Smooth muscle cell (in vitro differentiated cells): ENCODE data around the gene TMEM60. TPM values are rescaled to one million over a fixed set of nuclear protein-coding genes. Genes with fewer than 3 reads are reported as not detected.
A peak's percentile ranks its signal among the peaks of the same experiment; 100 is the strongest.

Experiments used
- DNase-seq: peaks from one replicate; lab custom pipeline; 2025; ENCODE audit not compliant: unreplicated experiment; lab: John Stamatoyannopoulos, UW
- H2AFZ ChIP-seq: fragments of 200-600 bp; sonication (generic); 2 replicates; pipeline ENCODE4 v1.6.0; 2016; ENCODE audit warnings: antibody characterized with exemption, low read depth, mild to moderate bottlenecking
- H3F3A ChIP-seq: fragments of 200-600 bp; sonication (generic); 2 replicates; pipeline ENCODE4 v1.6.0; 2017; ENCODE audit warnings: antibody characterized with exemption, low read depth
- H3K27ac ChIP-seq: fragments of 200-600 bp; sonication (generic); 2 replicates; pipeline ENCODE4 v1.5.1; 2016; ENCODE audit warnings: low read depth, mild to moderate bottlenecking
- H3K27me3 ChIP-seq: fragments of 200-600 bp; sonication (generic); 2 replicates; pipeline ENCODE4 v1.6.1; 2016; ENCODE audit warnings: low read depth, mild to moderate bottlenecking
- H3K36me3 ChIP-seq: fragments of 200-600 bp; sonication (generic); 2 replicates; pipeline ENCODE4 v1.5.1; 2016; ENCODE audit warnings: low read depth
- H3K4me1 ChIP-seq: fragments of 200-600 bp; sonication (generic); 2 replicates; pipeline ENCODE4 v1.5.1; 2016; ENCODE audit warnings: low read depth
- H3K4me2 ChIP-seq: fragments of 200-600 bp; sonication (generic); 2 replicates; pipeline ENCODE4 v1.6.0; 2016; ENCODE audit warnings: mild to moderate bottlenecking
- H3K4me3 ChIP-seq: fragments of 200-600 bp; sonication (generic); 2 replicates; pipeline ENCODE4 v1.5.1; 2016; ENCODE audit warnings: mild to moderate bottlenecking
- H3K79me2 ChIP-seq: fragments of 200-600 bp; sonication (generic); 2 replicates; pipeline ENCODE4 v1.6.0; 2016; ENCODE audit warnings: low read depth, mild to moderate bottlenecking
- H3K9ac ChIP-seq: fragments of 200-600 bp; sonication (generic); 2 replicates; pipeline ENCODE4 v1.6.0; 2016; ENCODE audit warnings: low read depth
- H3K9me3 ChIP-seq: fragments of 200-600 bp; sonication (generic); replicated peaks from 2 replicates; pipeline ENCODE4 v1.5.1; 2016; ENCODE audit warnings: low read depth
- H4K20me1 ChIP-seq: fragments of 200-600 bp; sonication (generic); 2 replicates; pipeline ENCODE4 v1.6.0; 2016; ENCODE audit warnings: low read depth
- WGBS: methylation state at CpG from one replicate; pipeline ENCODE4 v1.1.7; 2016; ENCODE audit warnings: low lambda C conversion rate; 5-methylcytosine and 5-hydroxymethylcytosine counted together
- polyA plus RNA-seq: library from polyadenylated mRNA; unstranded; fragments of >200 nt; fragmentation: Nextera tagmentation; extraction: Ambion mirVana; gene quantifications from 2 replicates; pipeline ENCODE4 v1.2.1, GENCODE V29; 2016
- total RNA-seq: library from RNA; depleted of rRNA; stranded (reverse); fragments of >200 nt; gene quantifications from 2 replicates; pipeline ENCODE4 v1.2.3, GENCODE V29; 2014
- TF ChIP-seq, protein P1 (sequence below): fragments of 200-600 bp; sonication (generic); IDR thresholded peaks from 2 replicates; pipeline ENCODE4 v1.5.1; 2017; ENCODE audit warnings: borderline replicate concordance, mild to moderate bottlenecking, antibody characterized with exemption; ENCODE audit not compliant: insufficient read depth, poor library complexity, severe bottlenecking

TMEM60 gene
- total and polyA plus RNA-seq, 2 experiments from 2014 or later, result 12.1 to 28.0 TPM

DNA sequence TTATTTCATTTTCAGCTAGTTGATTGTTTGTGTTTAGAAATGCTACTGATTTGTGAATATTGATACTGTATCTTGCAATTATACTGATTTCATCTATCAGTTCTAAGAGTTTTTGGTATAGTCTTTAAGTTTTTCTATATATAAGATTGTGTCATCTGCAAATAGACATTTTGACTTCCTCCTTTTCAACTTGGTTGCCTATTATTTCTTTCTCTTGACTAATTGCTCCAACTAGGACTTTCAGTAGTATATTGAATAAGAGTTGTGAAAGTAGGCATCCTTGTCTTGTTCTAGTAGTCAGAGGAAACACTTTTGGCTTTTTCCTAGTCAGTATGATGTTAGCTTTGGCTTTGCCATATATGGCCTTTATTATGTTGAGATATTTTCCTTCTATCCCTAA lies 20.8 kb upstream of the TMEM60 start:
- Histone ChIP-seq H3K4me1 (peaks cover under 1% of the 10 kb centered on the region), H3K4me3 (no peak overlapping the region), H3K4me2 (no peak overlapping the region), H3K9me3 (peaks cover 9% of the 10 kb centered on the region), H3F3A (no peaks in the 10 kb centered on the region), H3K79me2 (peaks cover 97% of the 10 kb centered on the region), H3K9ac (no peak overlapping the region), H4K20me1 (peaks cover 13% of the 10 kb centered on the region), H3K27ac (no peak overlapping the region), H2AFZ (no peak overlapping the region), H3K27me3 (no peaks in the 10 kb centered on the region), H3K36me3 (peaks cover 41% of the 10 kb centered on the region)
- no peak for DNase-seq
- TF ChIP-seq, protein P1, sequence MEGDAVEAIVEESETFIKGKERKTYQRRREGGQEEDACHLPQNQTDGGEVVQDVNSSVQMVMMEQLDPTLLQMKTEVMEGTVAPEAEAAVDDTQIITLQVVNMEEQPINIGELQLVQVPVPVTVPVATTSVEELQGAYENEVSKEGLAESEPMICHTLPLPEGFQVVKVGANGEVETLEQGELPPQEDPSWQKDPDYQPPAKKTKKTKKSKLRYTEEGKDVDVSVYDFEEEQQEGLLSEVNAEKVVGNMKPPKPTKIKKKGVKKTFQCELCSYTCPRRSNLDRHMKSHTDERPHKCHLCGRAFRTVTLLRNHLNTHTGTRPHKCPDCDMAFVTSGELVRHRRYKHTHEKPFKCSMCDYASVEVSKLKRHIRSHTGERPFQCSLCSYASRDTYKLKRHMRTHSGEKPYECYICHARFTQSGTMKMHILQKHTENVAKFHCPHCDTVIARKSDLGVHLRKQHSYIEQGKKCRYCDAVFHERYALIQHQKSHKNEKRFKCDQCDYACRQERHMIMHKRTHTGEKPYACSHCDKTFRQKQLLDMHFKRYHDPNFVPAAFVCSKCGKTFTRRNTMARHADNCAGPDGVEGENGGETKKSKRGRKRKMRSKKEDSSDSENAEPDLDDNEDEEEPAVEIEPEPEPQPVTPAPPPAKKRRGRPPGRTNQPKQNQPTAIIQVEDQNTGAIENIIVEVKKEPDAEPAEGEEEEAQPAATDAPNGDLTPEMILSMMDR, result no peak

DNA sequence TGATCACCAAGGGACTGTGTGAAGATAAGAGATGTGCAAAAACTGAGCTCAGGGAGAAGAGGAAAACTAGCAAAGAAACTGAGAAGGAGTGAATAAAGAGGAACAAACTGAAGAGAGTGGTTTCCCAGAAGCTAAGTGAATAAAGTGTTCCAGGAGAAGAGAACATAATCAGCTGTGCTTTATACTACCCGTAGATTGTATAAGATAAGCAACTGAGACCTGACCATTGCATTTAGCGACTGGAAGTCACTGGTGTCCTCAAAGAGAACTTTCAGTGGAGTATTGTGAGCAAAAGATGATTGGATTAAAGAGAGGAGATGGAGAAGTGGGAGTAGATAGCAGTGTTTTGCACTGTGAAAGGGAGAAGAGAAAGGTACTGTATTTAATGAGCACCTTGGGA lies 14.9 kb upstream of the TMEM60 start:
- TF ChIP-seq, protein P1, result no peak
- H4K20me1 ChIP-seq, result peaks cover 12% of the 10 kb centered on the region
- 78% methylated on average over 2 of the region's 2 CpGs for whole genome bisulfite sequencing
- peaks cover 93% of the 10 kb centered on the region for H3K79me2 ChIP-seq
- peak overlapping the region; percentile 91 for H3K27ac ChIP-seq
- H3K4me3 ChIP-seq, result no peak overlapping the region
- H3K4me2 ChIP-seq, result peak overlapping the region; percentile 22
- H3K36me3 ChIP-seq, result peaks cover 20% of the 10 kb centered on the region
- H3K9me3 ChIP-seq, result no peaks in the 10 kb centered on the region
- no peak overlapping the region for H2AFZ ChIP-seq
- H3F3A ChIP-seq, result peaks cover 14% of the 10 kb centered on the region
- no peaks in the 10 kb centered on the region for H3K27me3 ChIP-seq
- H3K9ac ChIP-seq, result peak overlapping the region; percentile 13
- DNase-seq, result no peak
- H3K4me1 ChIP-seq, result peaks cover 12% of the 10 kb centered on the region

DNA sequence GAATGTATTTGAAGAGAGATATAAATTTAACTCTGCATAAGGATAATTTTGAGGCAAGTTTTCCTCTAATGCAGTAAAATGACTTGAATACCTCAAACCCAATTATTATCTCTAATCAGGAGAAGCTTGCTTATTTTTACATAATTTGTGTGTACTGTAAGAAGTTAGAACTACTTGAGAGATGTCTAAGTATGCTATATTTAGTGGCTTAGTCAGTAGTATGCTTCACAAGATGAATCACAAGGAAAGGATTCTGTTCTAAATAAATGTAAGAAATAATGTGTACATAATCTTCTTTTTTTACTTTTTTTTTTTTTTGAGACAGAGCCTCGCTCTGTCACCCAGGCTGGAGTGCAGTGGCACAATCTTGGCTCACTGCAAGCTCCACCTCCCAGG lies 14.1 kb upstream of the TMEM60 start:
- no peak for DNase-seq
- Histone ChIP-seq H4K20me1 (peaks cover 12% of the 10 kb centered on the region), H3K27me3 (no peaks in the 10 kb centered on the region), H3K9me3 (no peaks in the 10 kb centered on the region), H3K79me2 (peaks cover 93% of the 10 kb centered on the region), H3K9ac (peak overlapping the region; percentile 65), H3K4me1 (peaks cover 12% of the 10 kb centered on the region), H2AFZ (no peak overlapping the region), H3K4me3 (no peak overlapping the region), H3K4me2 (peak overlapping the region; percentile 75), H3K27ac (peak overlapping the region; percentile 91), H3F3A (peaks cover 14% of the 10 kb centered on the region), H3K36me3 (peaks cover 16% of the 10 kb centered on the region)
- TF ChIP-seq, protein P1, result no peak
- WGBS, result 14% methylated on average over 1 of the region's 1 CpG

DNA sequence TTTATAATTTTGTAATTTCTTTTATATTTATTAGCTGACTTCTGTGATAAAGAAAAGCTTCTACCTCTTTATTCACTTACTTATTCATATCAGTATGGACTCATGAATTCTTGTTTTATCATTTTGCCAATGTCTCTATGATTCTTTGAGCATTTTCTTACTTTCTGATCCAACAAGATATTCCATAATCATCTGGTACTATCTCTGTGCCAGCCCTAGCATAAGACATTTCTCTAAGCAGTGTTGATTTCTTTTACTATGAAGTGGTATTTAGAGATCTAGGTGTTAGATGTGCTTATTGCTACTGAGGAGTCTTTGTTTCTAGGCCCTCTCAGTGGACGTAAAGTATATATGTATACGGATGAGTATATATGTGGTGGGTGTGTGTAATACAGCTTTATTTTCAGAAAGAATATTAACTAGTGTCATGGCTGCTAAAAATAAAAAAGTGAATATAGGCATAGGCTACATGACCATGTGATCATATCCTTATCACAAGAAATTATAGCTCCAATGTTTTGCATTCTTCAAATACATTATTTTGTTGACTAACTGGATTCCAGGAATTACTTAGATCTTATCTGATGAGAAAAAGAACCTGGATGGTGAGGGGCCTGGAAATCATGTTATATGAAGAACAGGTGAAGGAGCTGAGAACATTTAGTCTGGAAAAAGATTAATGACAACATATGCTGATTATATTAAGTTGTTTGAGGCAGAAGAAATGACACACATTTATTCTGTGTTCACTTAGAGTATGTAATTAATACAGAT lies 13.5 kb upstream of the TMEM60 start:
- Histone ChIP-seq H3K36me3 (peaks cover 10% of the 10 kb centered on the region), H3K9ac (peak overlapping the region; percentile 65), H4K20me1 (peaks cover 12% of the 10 kb centered on the region), H2AFZ (no peak overlapping the region), H3K9me3 (peaks cover 4% of the 10 kb centered on the region), H3K27me3 (no peaks in the 10 kb centered on the region), H3K4me2 (peak overlapping the region; percentile 75), H3K27ac (peak overlapping the region; percentile 91), H3F3A (peaks cover 14% of the 10 kb centered on the region), H3K79me2 (peaks cover 93% of the 10 kb centered on the region), H3K4me1 (peaks cover 12% of the 10 kb centered on the region), H3K4me3 (no peak overlapping the region)
- DNase-seq, result no peak
- 71% methylated on average over 2 of the region's 2 CpGs for WGBS
- TF ChIP-seq, protein P1, result no peak
